ENCODE data around the gene TM4SF4.

Gene TM4SF4

GRCh38 chr3:149452036-149452435 lies 22.5 kb upstream of the TM4SF4 start:
- TF ChIP-seq CTCF (IDR thresholded peaks at IDR 0.05; ENCODE audit: low read depth, low read length, missing control alignments) = no peak
- H3K4me3 ChIP-seq (ENCODE audit: low read depth, low read length) = no peak overlapping the region
- no peak for DNase-seq (ENCODE audit: low read depth)
- in situ Hi-C loops (cut with HindIII; ENCODE audit: low sequenced_read_pairs) = no loop called here

- TF ChIP-seq CTCF (IDR thresholded peaks at IDR 0.05; ENCODE audit: low read depth, low read length, missing control alignments) = no peak
- in situ Hi-C loops (cut with HindIII; ENCODE audit: low sequenced_read_pairs) = no loop called here
- DNase-seq (ENCODE audit: low read depth) = no peak
- no peak overlapping the region for H3K4me3 ChIP-seq (ENCODE audit: low read depth, low read length)
Observed at GRCh38 chr3:149453140-149453805, 21.2 kb upstream of the TM4SF4 start.

- in situ Hi-C loops (cut with HindIII; ENCODE audit: low sequenced_read_pairs) = no loop called here
- H3K4me3 ChIP-seq (ENCODE audit: low read depth, low read length) = no peak overlapping the region
- no peak for DNase-seq (ENCODE audit: low read depth)
- TF ChIP-seq CTCF (IDR thresholded peaks at IDR 0.05; ENCODE audit: low read depth, low read length, missing control alignments) = no peak
Observed at GRCh38 chr3:149454746-149455145, 19.8 kb upstream of the TM4SF4 start.

- no peak for DNase-seq (ENCODE audit: low read depth)
- no peak overlapping the region for H3K4me3 ChIP-seq (ENCODE audit: low read depth, low read length)
- TF ChIP-seq CTCF (IDR thresholded peaks at IDR 0.05; ENCODE audit: low read depth, low read length, missing control alignments) = no peak
- in situ Hi-C loops (cut with HindIII; ENCODE audit: low sequenced_read_pairs) = no loop called here
Observed at GRCh38 chr3:149455366-149455765, 19.1 kb upstream of the TM4SF4 start.

- no peak for DNase-seq (ENCODE audit: low read depth)
- TF ChIP-seq CTCF (IDR thresholded peaks at IDR 0.05; ENCODE audit: low read depth, low read length, missing control alignments) = no peak
- in situ Hi-C loops (cut with HindIII; ENCODE audit: low sequenced_read_pairs) = no loop called here
- H3K4me3 ChIP-seq (ENCODE audit: low read depth, low read length) = no peak overlapping the region
Observed at GRCh38 chr3:149455989-149456388, 18.5 kb upstream of the TM4SF4 start.

GRCh38 chr3:149459491-149460059 lies 14.9 kb upstream of the TM4SF4 start:
- no peak for TF ChIP-seq CTCF (IDR thresholded peaks at IDR 0.05; ENCODE audit: low read depth, low read length, missing control alignments)
- in situ Hi-C loops (cut with HindIII; ENCODE audit: low sequenced_read_pairs) = no loop called here
- no peak overlapping the region for H3K4me3 ChIP-seq (ENCODE audit: low read depth, low read length)
- DNase-seq (ENCODE audit: low read depth) = no peak

Data from astrocyte of the cerebellum (primary cell).